Stimulated activated CD8-positive, alpha-beta memory T cell treated with anti-CD3 and anti-CD28 coated beads, Interleukin-15, amount 100 ng/mL, for 24 hours (primary cell): ENCODE measurements around the gene STAB2.

Experiments used
- DNase-seq: peaks from one replicate; pipeline ENCODE4 v3.0.0-alpha.2; 2020; ENCODE audit warnings: low read depth

The STAB2 gene

GRCh38 chr12:103696101-103696500 is 109.0 kb downstream of the STAB2 start:
- no peak for DNase-seq

- DNase-seq: no peak
Observed at GRCh38 chr12:103697971-103698751, 111.1 kb downstream of the STAB2 start.

GRCh38 chr12:103698752-103699560 is 111.9 kb downstream of the STAB2 start:
- no peak for DNase-seq

- DNase-seq: no peak
Observed at GRCh38 chr12:103705098-103705497, 118.0 kb downstream of the STAB2 start.

- DNase-seq: no peak
Observed at GRCh38 chr12:103705927-103706326, 118.9 kb downstream of the STAB2 start.

- no peak for DNase-seq
Observed at GRCh38 chr12:103707446-103707845, 120.4 kb downstream of the STAB2 start.

- DNase-seq: no peak
Observed at GRCh38 chr12:103710544-103710943, 123.5 kb downstream of the STAB2 start.

GRCh38 chr12:103712216-103712615 is 125.1 kb downstream of the STAB2 start:
- no peak for DNase-seq

- no peak for DNase-seq
Observed at GRCh38 chr12:103715494-103715893, 128.4 kb downstream of the STAB2 start.

- no peak for DNase-seq
Observed at GRCh38 chr12:103716517-103717196, 129.6 kb downstream of the STAB2 start.

GRCh38 chr12:103725398-103725797 is 138.3 kb downstream of the STAB2 start:
- DNase-seq: no peak

GRCh38 chr12:103727638-103728037 is 140.6 kb downstream of the STAB2 start:
- no peak for DNase-seq

- no peak for DNase-seq
Observed at GRCh38 chr12:103728323-103728722, 141.2 kb downstream of the STAB2 start.

GRCh38 chr12:103729499-103729898 is 142.4 kb downstream of the STAB2 start:
- DNase-seq: no peak

- DNase-seq: no peak
Observed at GRCh38 chr12:103731539-103731938, 144.5 kb downstream of the STAB2 start.

- DNase-seq: no peak
Observed at GRCh38 chr12:103734863-103735262, 147.8 kb downstream of the STAB2 start.

GRCh38 chr12:103735291-103735690 is 148.2 kb downstream of the STAB2 start:
- no peak for DNase-seq

GRCh38 chr12:103736572-103736971 is 149.5 kb downstream of the STAB2 start:
- DNase-seq: no peak

GRCh38 chr12:103737881-103738280 is 150.8 kb downstream of the STAB2 start:
- no peak for DNase-seq

GRCh38 chr12:103742349-103742932 is 155.4 kb downstream of the STAB2 start:
- DNase-seq: no peak

GRCh38 chr12:103743788-103744187 is 156.7 kb downstream of the STAB2 start:
- DNase-seq: no peak

GRCh38 chr12:103745962-103746361 is 158.9 kb downstream of the STAB2 start:
- no peak for DNase-seq
